PFSK-1 (cell line): Measurements from ENCODE around the gene SLC12A6.

Experiments used
- FOXP2 ChIP-seq: optimal IDR thresholded peaks from 2 replicates; pipeline ENCODE3; 2011; ENCODE audit warnings: borderline replicate concordance, control low read depth, inconsistent platforms; ENCODE audit not compliant: insufficient read depth; ENCODE audit errors: extremely low read length, extremely low read depth
- POLR2AphosphoS5 ChIP-seq: IDR thresholded peaks from 2 replicates; pipeline ENCODE4 v1.6.1; 2012; ENCODE audit warnings: low read depth, mild to moderate bottlenecking, control low read depth, low read length, moderate library complexity
- SIN3A ChIP-seq: IDR thresholded peaks from 2 replicates; pipeline ENCODE4 v1.6.1; 2012; ENCODE audit warnings: mild to moderate bottlenecking, low read length, moderate library complexity, borderline replicate concordance; ENCODE audit not compliant: insufficient read depth
- TAF1 ChIP-seq: IDR thresholded peaks from 2 replicates; pipeline ENCODE4 v1.6.1; 2012; ENCODE audit warnings: low read length, control low read depth, borderline replicate concordance; ENCODE audit not compliant: insufficient read depth
- TF ChIP-seq, protein P1 (sequence below), 2 experiments: IDR thresholded peaks; 2 replicates each; pipeline versions ENCODE4 v1.6.1 to v1.8.0; 2011 to 2012; ENCODE audit warnings: low read depth in 2 of 2, low read length in 2 of 2, control low read depth in 1 of 2, inconsistent platforms in 1 of 2, mild to moderate bottlenecking in 1 of 2, moderate library complexity in 1 of 2; ENCODE audit not compliant: insufficient read depth in 1 of 2

Gene SLC12A6

DNA sequence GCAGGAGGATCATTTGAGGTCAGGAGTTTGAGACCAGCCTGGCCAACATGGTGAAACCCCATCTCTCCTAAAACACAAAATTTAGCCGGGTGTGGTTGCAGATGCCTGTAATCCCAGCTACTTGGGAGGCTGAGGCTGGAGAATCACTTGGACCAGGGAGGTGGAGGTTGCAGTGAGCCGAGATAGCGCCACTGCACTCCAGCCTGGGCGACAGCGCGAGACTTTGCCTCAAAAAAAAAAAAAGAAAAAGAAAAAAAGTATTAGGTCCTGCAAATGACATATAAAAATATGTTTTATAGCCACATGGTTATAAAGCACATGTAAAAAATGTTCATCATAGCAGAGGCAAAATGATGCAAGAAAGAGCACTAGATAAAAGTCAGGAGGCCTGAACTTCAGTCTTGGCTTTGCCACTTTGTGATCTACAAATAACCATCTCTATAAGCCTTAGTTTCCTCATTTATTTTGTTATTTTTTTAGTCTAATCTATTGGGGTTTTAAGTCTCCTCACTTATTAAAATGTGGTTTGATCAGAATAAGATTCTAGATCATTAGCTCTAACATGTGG, 4.9 kb downstream of the SLC12A6 start:
- TF ChIP-seq, protein P1, sequence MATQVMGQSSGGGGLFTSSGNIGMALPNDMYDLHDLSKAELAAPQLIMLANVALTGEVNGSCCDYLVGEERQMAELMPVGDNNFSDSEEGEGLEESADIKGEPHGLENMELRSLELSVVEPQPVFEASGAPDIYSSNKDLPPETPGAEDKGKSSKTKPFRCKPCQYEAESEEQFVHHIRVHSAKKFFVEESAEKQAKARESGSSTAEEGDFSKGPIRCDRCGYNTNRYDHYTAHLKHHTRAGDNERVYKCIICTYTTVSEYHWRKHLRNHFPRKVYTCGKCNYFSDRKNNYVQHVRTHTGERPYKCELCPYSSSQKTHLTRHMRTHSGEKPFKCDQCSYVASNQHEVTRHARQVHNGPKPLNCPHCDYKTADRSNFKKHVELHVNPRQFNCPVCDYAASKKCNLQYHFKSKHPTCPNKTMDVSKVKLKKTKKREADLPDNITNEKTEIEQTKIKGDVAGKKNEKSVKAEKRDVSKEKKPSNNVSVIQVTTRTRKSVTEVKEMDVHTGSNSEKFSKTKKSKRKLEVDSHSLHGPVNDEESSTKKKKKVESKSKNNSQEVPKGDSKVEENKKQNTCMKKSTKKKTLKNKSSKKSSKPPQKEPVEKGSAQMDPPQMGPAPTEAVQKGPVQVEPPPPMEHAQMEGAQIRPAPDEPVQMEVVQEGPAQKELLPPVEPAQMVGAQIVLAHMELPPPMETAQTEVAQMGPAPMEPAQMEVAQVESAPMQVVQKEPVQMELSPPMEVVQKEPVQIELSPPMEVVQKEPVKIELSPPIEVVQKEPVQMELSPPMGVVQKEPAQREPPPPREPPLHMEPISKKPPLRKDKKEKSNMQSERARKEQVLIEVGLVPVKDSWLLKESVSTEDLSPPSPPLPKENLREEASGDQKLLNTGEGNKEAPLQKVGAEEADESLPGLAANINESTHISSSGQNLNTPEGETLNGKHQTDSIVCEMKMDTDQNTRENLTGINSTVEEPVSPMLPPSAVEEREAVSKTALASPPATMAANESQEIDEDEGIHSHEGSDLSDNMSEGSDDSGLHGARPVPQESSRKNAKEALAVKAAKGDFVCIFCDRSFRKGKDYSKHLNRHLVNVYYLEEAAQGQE (IDR thresholded peaks at IDR 0.05; ENCODE audit: insufficient read depth in 1 of 2, low read depth in 2 of 2, low read length in 2 of 2), result no peak
- no peak for TF ChIP-seq SIN3A
- no peak for TF ChIP-seq POLR2AphosphoS5
- no peak for TF ChIP-seq TAF1
- TF ChIP-seq FOXP2, result no peak

DNA sequence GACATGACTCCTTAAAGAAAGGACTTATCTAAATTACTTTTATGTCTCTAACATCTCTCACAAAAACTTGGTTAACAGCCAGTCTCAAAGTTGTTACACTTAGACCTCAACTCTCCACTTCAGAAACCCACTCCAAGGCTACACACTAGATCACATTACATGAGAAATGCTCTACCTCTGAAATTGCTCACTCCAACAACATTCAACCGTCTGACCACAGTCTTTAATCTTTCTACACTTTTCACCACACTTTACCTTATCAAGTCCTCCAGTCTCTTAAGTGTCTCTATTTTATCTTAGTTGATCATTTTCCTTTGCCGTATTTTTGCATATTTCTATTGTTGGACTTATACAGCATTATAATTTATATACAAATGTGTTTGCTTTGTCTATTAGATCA, 5.8 kb downstream of the SLC12A6 start:
- TF ChIP-seq, protein P1 (IDR thresholded peaks at IDR 0.05; ENCODE audit: insufficient read depth in 1 of 2, low read depth in 2 of 2, low read length in 2 of 2), result no peak
- TF ChIP-seq SIN3A, result no peak
- TF ChIP-seq POLR2AphosphoS5, result no peak
- TF ChIP-seq TAF1, result no peak
- TF ChIP-seq FOXP2, result no peak

DNA sequence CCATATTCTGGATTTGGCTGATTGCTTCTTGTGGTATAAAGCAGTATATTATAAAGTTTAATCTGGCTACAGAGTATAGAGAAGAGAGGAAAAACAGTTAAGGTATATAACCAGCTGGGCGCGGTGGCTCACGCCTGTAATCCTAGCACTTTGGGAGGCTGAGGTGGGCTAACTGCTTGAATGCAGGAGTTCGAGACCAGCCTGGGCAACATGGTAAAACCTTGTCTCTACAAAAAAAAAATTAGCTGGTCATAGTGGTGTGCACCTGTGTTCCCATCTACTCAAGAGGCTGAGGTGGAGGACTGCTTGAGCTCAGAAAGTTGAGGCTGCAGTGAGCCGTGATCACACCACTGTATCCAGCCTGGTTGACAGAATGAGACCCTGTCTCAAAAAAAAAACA, 7.3 kb downstream of the SLC12A6 start:
- TF ChIP-seq FOXP2, result no peak
- TF ChIP-seq, protein P1 (IDR thresholded peaks at IDR 0.05; ENCODE audit: insufficient read depth in 1 of 2, low read depth in 2 of 2, low read length in 2 of 2), result no peak
- TF ChIP-seq SIN3A, result no peak
- no peak for TF ChIP-seq TAF1
- no peak for TF ChIP-seq POLR2AphosphoS5

DNA sequence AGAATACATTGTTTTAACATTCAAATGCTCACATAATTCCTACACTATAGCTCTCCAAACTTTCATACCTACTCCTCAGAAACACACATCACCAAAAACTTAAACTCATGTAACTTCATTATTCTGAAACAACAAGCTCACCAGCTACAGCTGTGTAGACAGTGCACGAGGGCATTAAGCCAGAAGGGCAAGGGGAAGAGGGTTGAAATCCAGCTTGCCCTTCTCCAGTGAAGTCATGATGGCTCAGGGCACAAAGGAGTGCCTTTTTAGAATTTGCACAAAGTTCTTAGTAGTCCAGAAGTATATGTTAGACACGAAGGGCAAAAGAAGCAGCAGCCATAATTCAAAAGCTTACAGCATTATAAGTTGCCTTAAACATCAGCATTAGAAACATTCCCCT, 8.6 kb downstream of the SLC12A6 start:
- TF ChIP-seq, protein P1 (IDR thresholded peaks at IDR 0.05; ENCODE audit: insufficient read depth in 1 of 2, low read depth in 2 of 2, low read length in 2 of 2), result no peak
- TF ChIP-seq POLR2AphosphoS5 (no peak), FOXP2 (no peak), SIN3A (no peak), TAF1 (no peak)

DNA sequence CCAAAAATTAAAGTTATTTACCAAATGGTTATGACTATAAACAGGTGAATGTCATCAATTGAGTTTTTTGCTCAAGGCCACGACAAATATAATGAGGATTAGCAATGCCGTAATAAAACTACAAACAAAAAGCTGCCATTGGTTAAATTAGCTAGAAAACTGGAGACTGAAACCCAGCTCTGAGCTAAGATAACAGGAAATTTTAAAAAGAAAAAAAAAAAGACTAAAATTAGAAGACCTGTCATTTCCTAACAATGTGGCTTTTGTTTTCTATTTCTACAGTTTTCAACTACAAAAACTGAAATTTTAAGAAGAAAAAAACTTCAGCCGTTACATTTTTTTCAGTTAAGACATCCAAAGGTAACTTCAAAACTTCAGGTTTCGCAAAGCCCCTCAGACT, 9.7 kb downstream of the SLC12A6 start:
- TF ChIP-seq, protein P1 (IDR thresholded peaks at IDR 0.05; ENCODE audit: insufficient read depth in 1 of 2, low read depth in 2 of 2, low read length in 2 of 2), result no peak
- TF ChIP-seq POLR2AphosphoS5 (no peak), TAF1 (no peak), SIN3A (no peak), FOXP2 (no peak)
